ENCODE data around the gene SNX2.
"Not testable (repeated sequence)": the region's sequence is repeated elsewhere in the genome, so short reads cannot be mapped to it uniquely, and the experiment has no call there.

The SNX2 gene

GRCh38 chr5:122844136-122844909, 69.4 kb downstream of the SNX2 start:
- DNase-seq (ENCODE audit: low read depth), result no peak

GRCh38 chr5:122844910-122845228, 70.0 kb downstream of the SNX2 start:
- no peak for DNase-seq (ENCODE audit: low read depth)

GRCh38 chr5:122845229-122846050, 70.6 kb downstream of the SNX2 start, which contains the start of gene SNX24:
Gene SNX24 (plus strand): TSS chr5:122845613. CDS start chr5:122845634, 21 bp downstream.
- peak; percentile 54 for DNase-seq (ENCODE audit: low read depth)

- no peak for DNase-seq (ENCODE audit: low read depth)
These were observed 71.2 kb downstream of the SNX2 start for GRCh38 chr5:122846051-122846550.

GRCh38 chr5:122847687-122848081, 72.8 kb downstream of the SNX2 start:
- no peak for DNase-seq (ENCODE audit: low read depth)

GRCh38 chr5:122849771-122850170, 74.9 kb downstream of the SNX2 start:
- no peak for DNase-seq (ENCODE audit: low read depth)

GRCh38 chr5:122857538-122857937, 82.7 kb downstream of the SNX2 start:
- not testable (repeated sequence) for DNase-seq (ENCODE audit: low read depth)

GRCh38 chr5:122858451-122858850, 83.6 kb downstream of the SNX2 start:
- no peak for DNase-seq (ENCODE audit: low read depth)

- DNase-seq (ENCODE audit: low read depth), result no peak
These were observed 88.4 kb downstream of the SNX2 start for GRCh38 chr5:122863240-122863639.

GRCh38 chr5:122863721-122864120, 88.8 kb downstream of the SNX2 start:
- DNase-seq (ENCODE audit: low read depth), result no peak

GRCh38 chr5:122864400-122864799, 89.5 kb downstream of the SNX2 start:
- DNase-seq (ENCODE audit: low read depth), result no peak

- no peak for DNase-seq (ENCODE audit: low read depth)
These were observed 90.0 kb downstream of the SNX2 start for GRCh38 chr5:122864842-122865241.

GRCh38 chr5:122870219-122870856, 95.5 kb downstream of the SNX2 start:
- DNase-seq (ENCODE audit: low read depth), result no peak

GRCh38 chr5:122871661-122872060, 96.8 kb downstream of the SNX2 start:
- DNase-seq (ENCODE audit: low read depth), result no peak

GRCh38 chr5:122874179-122874875, 99.4 kb downstream of the SNX2 start:
- no peak for DNase-seq (ENCODE audit: low read depth)

- no peak for DNase-seq (ENCODE audit: low read depth)
These were observed 102.6 kb downstream of the SNX2 start for GRCh38 chr5:122877518-122877917.

- no peak for DNase-seq (ENCODE audit: low read depth)
These were observed 104.2 kb downstream of the SNX2 start for GRCh38 chr5:122879076-122879475.
